ENCODE measurements around the gene TMEM14C.

TMEM14C gene

GRCh38 chr6:10722820-10723566 lies at the start of gene TMEM14C:
Gene TMEM14C, plus strand, starts transcription at chr6:10723070. Its CDS starts 1,544 bp downstream, at chr6:10724614.
- DNase-seq (ENCODE audit: low spot score): peak; percentile 97

GRCh38 chr6:10676403-10676802 lies 46.5 kb upstream of the TMEM14C start:
- no peak for DNase-seq (ENCODE audit: low spot score)

- no peak for DNase-seq (ENCODE audit: low spot score)
Measured at GRCh38 chr6:10678456-10678855, 44.4 kb upstream of the TMEM14C start.

- DNase-seq (ENCODE audit: low spot score): no peak
Measured at GRCh38 chr6:10681795-10682194, 41.1 kb upstream of the TMEM14C start.

GRCh38 chr6:10682355-10682988 lies 40.4 kb upstream of the TMEM14C start:
- no peak for DNase-seq (ENCODE audit: low spot score)

- no peak for DNase-seq (ENCODE audit: low spot score)
Measured at GRCh38 chr6:10684618-10685017, 38.3 kb upstream of the TMEM14C start.

- DNase-seq (ENCODE audit: low spot score): no peak
Measured at GRCh38 chr6:10685092-10685915, 37.6 kb upstream of the TMEM14C start.

GRCh38 chr6:10686901-10687300 lies 36.0 kb upstream of the TMEM14C start:
- DNase-seq (ENCODE audit: low spot score): no peak

- DNase-seq (ENCODE audit: low spot score): no peak
Measured at GRCh38 chr6:10687582-10687981, 35.3 kb upstream of the TMEM14C start.

GRCh38 chr6:10690651-10691445 lies 32.0 kb upstream of the TMEM14C start:
- DNase-seq (ENCODE audit: low spot score): no peak

- DNase-seq (ENCODE audit: low spot score): no peak
Measured at GRCh38 chr6:10692965-10693538, 29.8 kb upstream of the TMEM14C start.

GRCh38 chr6:10694302-10695085 lies 28.4 kb upstream of the TMEM14C start, which contains the start of the genes C6orf52 and PAK1IP1:
Gene C6orf52, minus strand, starts transcription at chr6:10694616. Its CDS starts 7,066 bp downstream, at chr6:10687550.
Gene PAK1IP1, plus strand, starts transcription at chr6:10694972. Its CDS starts 14 bp downstream, at chr6:10694986.
- DNase-seq (ENCODE audit: low spot score): peak; percentile 94

- DNase-seq (ENCODE audit: low spot score): no peak
Measured at GRCh38 chr6:10695086-10695657, 27.7 kb upstream of the TMEM14C start.

GRCh38 chr6:10696655-10697054 lies 26.2 kb upstream of the TMEM14C start:
- no peak for DNase-seq (ENCODE audit: low spot score)

GRCh38 chr6:10713962-10714361 lies 8.9 kb upstream of the TMEM14C start:
- no peak for DNase-seq (ENCODE audit: low spot score)

GRCh38 chr6:10719296-10719963 lies 3.4 kb upstream of the TMEM14C start:
- no peak for DNase-seq (ENCODE audit: low spot score)

- no peak for DNase-seq (ENCODE audit: low spot score)
Measured at GRCh38 chr6:10719964-10720264, 3.0 kb upstream of the TMEM14C start.

- no peak for DNase-seq (ENCODE audit: low spot score)
Measured at GRCh38 chr6:10720265-10720959, 2.5 kb upstream of the TMEM14C start.

All from D341Med (cell line).